Measurements from ENCODE around the gene RFX4.

GRCh38 chr12:106722837-106723236 lies 140.0 kb downstream of the RFX4 start:
- TF ChIP-seq, protein P1, sequence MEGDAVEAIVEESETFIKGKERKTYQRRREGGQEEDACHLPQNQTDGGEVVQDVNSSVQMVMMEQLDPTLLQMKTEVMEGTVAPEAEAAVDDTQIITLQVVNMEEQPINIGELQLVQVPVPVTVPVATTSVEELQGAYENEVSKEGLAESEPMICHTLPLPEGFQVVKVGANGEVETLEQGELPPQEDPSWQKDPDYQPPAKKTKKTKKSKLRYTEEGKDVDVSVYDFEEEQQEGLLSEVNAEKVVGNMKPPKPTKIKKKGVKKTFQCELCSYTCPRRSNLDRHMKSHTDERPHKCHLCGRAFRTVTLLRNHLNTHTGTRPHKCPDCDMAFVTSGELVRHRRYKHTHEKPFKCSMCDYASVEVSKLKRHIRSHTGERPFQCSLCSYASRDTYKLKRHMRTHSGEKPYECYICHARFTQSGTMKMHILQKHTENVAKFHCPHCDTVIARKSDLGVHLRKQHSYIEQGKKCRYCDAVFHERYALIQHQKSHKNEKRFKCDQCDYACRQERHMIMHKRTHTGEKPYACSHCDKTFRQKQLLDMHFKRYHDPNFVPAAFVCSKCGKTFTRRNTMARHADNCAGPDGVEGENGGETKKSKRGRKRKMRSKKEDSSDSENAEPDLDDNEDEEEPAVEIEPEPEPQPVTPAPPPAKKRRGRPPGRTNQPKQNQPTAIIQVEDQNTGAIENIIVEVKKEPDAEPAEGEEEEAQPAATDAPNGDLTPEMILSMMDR (conservative IDR thresholded peaks at IDR 0.05), result 0 out of 2 replicates have a peak, but pooled peaks have one; percentile 9
- TF ChIP-seq ZFX (IDR thresholded peaks at IDR 0.05), result no peak

Measured in C4-2B (cell line).